ENCODE measurements around the gene ANKS1B. TPM values are rescaled to one million over a fixed set of nuclear protein-coding genes. Genes with fewer than 3 reads are reported as not detected.

ANKS1B gene
- total and polyA plus RNA-seq, 4 donors: 0.03 to 3.4 (median 0.53) TPM

- TF ChIP-seq JUND (IDR thresholded peaks at IDR 0.05): no peak
- TF ChIP-seq EGR1 (IDR thresholded peaks at IDR 0.05; ENCODE audit: low read depth in 2 of 2): no peak
- TF ChIP-seq FOXA2 (IDR thresholded peaks at IDR 0.05): no peak
Observed at GRCh38 chr12:99302874-99303273, 681.9 kb downstream of the ANKS1B start (continued).

- no peaks in the 10 kb centered on the region for H3K4me1 ChIP-seq (ENCODE audit: control insufficient read depth in 4 of 4, insufficient read depth in 4 of 4, low read length in 3 of 4)
- H3K9ac ChIP-seq (ENCODE audit: low read depth in 1 of 2, low read length in 2 of 2): no peak overlapping the region
- 75% methylated on average over 1 of the region's 1 CpG for WGBS
- no peak overlapping the region for H3K27ac ChIP-seq (ENCODE audit: low read depth in 1 of 2, low read length in 2 of 2)
- no peaks in the 10 kb centered on the region for H3K36me3 ChIP-seq (ENCODE audit: control insufficient read depth in 4 of 4, insufficient read depth in 3 of 4, low read depth in 1 of 4, low read length in 3 of 4)
- no peak overlapping the region for H3K4me3 ChIP-seq (ENCODE audit: low read depth in 1 of 3, low read length in 3 of 3)
- H3K9me3 ChIP-seq (ENCODE audit: control insufficient read depth in 4 of 4, low read length in 3 of 4): peaks cover 0 to 6% (median 0%) of the 10 kb centered on the region in 4 donors
- DNase-seq (ENCODE audit: low spot score): no peak
- H3K27me3 ChIP-seq (ENCODE audit: control insufficient read depth in 4 of 4, insufficient read depth in 4 of 4, low read length in 3 of 4): no peaks in the 10 kb centered on the region
- TF ChIP-seq ATF3 (IDR thresholded peaks at IDR 0.05): no peak
- no peak for TF ChIP-seq RXRA (IDR thresholded peaks at IDR 0.05)
- TF ChIP-seq EGR1 (IDR thresholded peaks at IDR 0.05; ENCODE audit: low read depth in 2 of 2): no peak
- TF ChIP-seq HNF4G (IDR thresholded peaks at IDR 0.05): no peak
- TF ChIP-seq MAX (IDR thresholded peaks at IDR 0.05): no peak
- TF ChIP-seq REST (IDR thresholded peaks at IDR 0.05): no peak
- TF ChIP-seq RAD21 (IDR thresholded peaks at IDR 0.05): no peak
- TF ChIP-seq FOXA1 (IDR thresholded peaks at IDR 0.05): no peak
- no peak for TF ChIP-seq NR2F2 (IDR thresholded peaks at IDR 0.05)
- no peak for TF ChIP-seq SP1 (IDR thresholded peaks at IDR 0.05)
- no peak for TF ChIP-seq TAF1 (conservative IDR thresholded peaks at IDR 0.05)
- no peak for TF ChIP-seq FOXA2 (IDR thresholded peaks at IDR 0.05)
- TF ChIP-seq GABPA (IDR thresholded peaks at IDR 0.05 in 1 of 2, conservative IDR thresholded peaks at IDR 0.05 in 1 of 2): no peak
- TF ChIP-seq YY1 (IDR thresholded peaks at IDR 0.05): no peak
- TF ChIP-seq CTCF (IDR thresholded peaks at IDR 0.05; ENCODE audit: low read depth, low read length, missing input control): no peak
- TF ChIP-seq HNF4A (conservative IDR thresholded peaks at IDR 0.05): no peak
Observed at GRCh38 chr12:99287136-99287535, 697.6 kb downstream of the ANKS1B start.

- H3K9me3 ChIP-seq (ENCODE audit: control insufficient read depth in 4 of 4, low read length in 3 of 4): no peaks in the 10 kb centered on the region
- H3K9ac ChIP-seq (ENCODE audit: low read depth in 1 of 2, low read length in 2 of 2): no peak overlapping the region
- H3K4me1 ChIP-seq (ENCODE audit: control insufficient read depth in 4 of 4, insufficient read depth in 4 of 4, low read length in 3 of 4): no peaks in the 10 kb centered on the region
- H3K4me3 ChIP-seq (ENCODE audit: low read depth in 1 of 3, low read length in 3 of 3): no peak overlapping the region
- H3K27ac ChIP-seq (ENCODE audit: low read depth in 1 of 2, low read length in 2 of 2): no peak overlapping the region
- TF ChIP-seq GABPA (IDR thresholded peaks at IDR 0.05 in 1 of 2, conservative IDR thresholded peaks at IDR 0.05 in 1 of 2): no peak
- TF ChIP-seq NR2F2 (IDR thresholded peaks at IDR 0.05): no peak
- TF ChIP-seq EGR1 (IDR thresholded peaks at IDR 0.05; ENCODE audit: low read depth in 2 of 2): no peak
- TF ChIP-seq RAD21 (IDR thresholded peaks at IDR 0.05): no peak
- TF ChIP-seq HNF4A (conservative IDR thresholded peaks at IDR 0.05): no peak
- no peak for TF ChIP-seq HNF4G (IDR thresholded peaks at IDR 0.05)
- TF ChIP-seq SP1 (IDR thresholded peaks at IDR 0.05): no peak
- H3K36me3 ChIP-seq (ENCODE audit: control insufficient read depth in 4 of 4, insufficient read depth in 3 of 4, low read depth in 1 of 4, low read length in 3 of 4): no peaks in the 10 kb centered on the region
- no peaks in the 10 kb centered on the region for H3K27me3 ChIP-seq (ENCODE audit: control insufficient read depth in 4 of 4, insufficient read depth in 4 of 4, low read length in 3 of 4)
- WGBS: 82% methylated on average over 1 of the region's 1 CpG
- DNase-seq (ENCODE audit: low spot score): no peak
Observed at GRCh38 chr12:99284161-99284560, 700.6 kb downstream of the ANKS1B start.
